HCT116 (cell line): ENCODE results near the gene IRF2BP2. TPM values are rescaled to one million over a fixed set of nuclear protein-coding genes. Genes with fewer than 3 reads are reported as not detected.

Source experiments
- ATAC-seq: fragments of 200-7000 bp; cut with Tn5 transposase; 2 replicates; pipeline ENCODE4 v1.9.1; 2020; ENCODE audit warnings: mild to moderate bottlenecking, moderate library complexity
- BruUV-seq: library from RNA; stranded (reverse); fragments of 400-500 nt; replicated peaks from 2 replicates; lab custom pipeline; 2021; lab: Mats Ljungman, UMichigan
- CTCF ChIA-PET: fragments of 300-600 bp; sonication (Branson Sonifier 250); formaldehyde crosslinking; loops from one replicate; lab custom pipeline; 2021; ENCODE audit warnings: antibody characterized with exemption; lab: Charles Lee
- POLR2A ChIA-PET: fragments of 300-600, 350-600 bp; sonication (Branson Sonifier 250); formaldehyde crosslinking; loops from one replicate; lab custom pipeline; 2021; ENCODE audit warnings: antibody characterized with exemption; lab: Charles Lee
- RAD21 ChIA-PET, 2 experiments: fragments of 300-600 bp; sonication (Branson Sonifier 250); formaldehyde crosslinking; loops; one replicate each; lab custom pipeline; 2023; ENCODE audit warnings: low total read pairs in 2 of 2; ENCODE audit not compliant: uncharacterized antibody in 2 of 2, unreplicated experiment in 2 of 2, low non-redundant PET in 1 of 2; lab: Charles Lee
- DNase-seq: peaks from one replicate; pipeline ENCODE4 v3.0.0-alpha.2; 2010; ENCODE audit warnings: low read depth, low spot score
- H2AFZ ChIP-seq: fragments of 200-600 bp; shearing (Covaris generic), sonication (generic); 2 replicates; pipeline ENCODE4 v1.6.1; 2017; ENCODE audit warnings: low read depth, mixed run types, mixed read lengths, antibody characterized with exemption, low read length; ENCODE audit not compliant: poor library complexity, severe bottlenecking
- H3K27ac ChIP-seq: 2 replicates; pipeline ENCODE4 v1.5.1; 2012; ENCODE audit warnings: low read depth, low read length
- H3K27me3 ChIP-seq: fragments of 200-600 bp; sonication (generic); 2 replicates; pipeline ENCODE4 v1.6.1; 2016; ENCODE audit warnings: mixed run types, low read length, mixed read lengths; ENCODE audit not compliant: insufficient read depth
- H3K36me3 ChIP-seq, 2 experiments: fragments of 200-500 bp in 1 of 2; fragments of 200-600 bp in 1 of 2; sonication (Bioruptor generic) in 1 of 2; sonication (generic) in 1 of 2; 2 replicates each; pipeline versions ENCODE4 v1.5.1 to v1.6.1; 2014 to 2016; ENCODE audit warnings: low read length in 2 of 2, inconsistent platforms in 1 of 2, mixed read lengths in 1 of 2, mixed run types in 1 of 2; ENCODE audit not compliant: insufficient read depth in 2 of 2, control insufficient read depth in 1 of 2
- H3K4me1 ChIP-seq, 2 experiments: fragments of 200-600 bp in 1 of 2; sonication (generic) in 1 of 2; 2 replicates each; pipeline versions ENCODE4 v1.5.1 to v1.6.1; 2012 to 2017; ENCODE audit warnings: low read length in 2 of 2, inconsistent platforms in 1 of 2, mild to moderate bottlenecking in 1 of 2, mixed read lengths in 1 of 2, mixed run types in 1 of 2, moderate library complexity in 1 of 2; ENCODE audit not compliant: insufficient read depth in 2 of 2, control insufficient read depth in 1 of 2
- H3K4me2 ChIP-seq: fragments of 200-600 bp; sonication (generic); 2 replicates; pipeline ENCODE4 v1.6.1; 2017; ENCODE audit warnings: mixed run types, low read length, mixed read lengths
- H3K4me3 ChIP-seq, 2 experiments: fragments of 200-600 bp in 1 of 2; sonication (generic) in 1 of 2; replicated peaks in 1 of 2; 2 replicates each; pipeline ENCODE4 v1.5.1; 2011 to 2016; ENCODE audit warnings: low read length in 2 of 2, control low read depth in 1 of 2, low read depth in 1 of 2, mild to moderate bottlenecking in 1 of 2, mixed read lengths in 1 of 2, mixed run types in 1 of 2
- H3K79me2 ChIP-seq: fragments of 200-600 bp; sonication (generic); 2 replicates; pipeline ENCODE4 v1.6.1; 2017; ENCODE audit warnings: mild to moderate bottlenecking, mixed run types, low read length, moderate library complexity, mixed read lengths; ENCODE audit not compliant: insufficient read depth
- H3K9ac ChIP-seq: fragments of 200-600 bp; sonication (generic); 2 replicates; pipeline ENCODE4 v1.6.1; 2016; ENCODE audit warnings: low read length, mixed read lengths
- H3K9me2 ChIP-seq: fragments of 200-600 bp; sonication (generic), shearing (Covaris generic); 2 replicates; pipeline ENCODE4 v1.6.1; 2017; ENCODE audit warnings: mixed run types, mild to moderate bottlenecking, moderate library complexity; ENCODE audit not compliant: insufficient read depth
- H3K9me3 ChIP-seq, 2 experiments: fragments of 200-500 bp in 1 of 2; fragments of 200-600 bp in 1 of 2; sonication (Bioruptor generic) in 1 of 2; sonication (generic) in 1 of 2; 2 replicates each; pipeline ENCODE4 v1.6.1; 2014 to 2017; ENCODE audit warnings: low read length in 2 of 2, mixed read lengths in 2 of 2, inconsistent platforms in 1 of 2, low read depth in 1 of 2, mild to moderate bottlenecking in 1 of 2, mixed run types in 1 of 2, moderate library complexity in 1 of 2; ENCODE audit not compliant: control insufficient read depth in 1 of 2, insufficient read depth in 1 of 2
- H4K20me1 ChIP-seq: fragments of 200-600 bp; sonication (generic), shearing (Covaris generic); 2 replicates; pipeline ENCODE4 v1.6.1; 2017; ENCODE audit warnings: mixed run types, mild to moderate bottlenecking, moderate library complexity; ENCODE audit not compliant: insufficient read depth
- CEBPB ChIP-seq: IDR thresholded peaks from 2 replicates; pipeline ENCODE4 v1.6.1; 2012; ENCODE audit warnings: low read depth
- EGR1 ChIP-seq: IDR thresholded peaks from 2 replicates; pipeline ENCODE4 v1.6.1; 2012; ENCODE audit warnings: low read depth
- ELF1 ChIP-seq: IDR thresholded peaks from 2 replicates; pipeline ENCODE4 v1.6.1; 2012; ENCODE audit warnings: low read depth, borderline replicate concordance
- EZH2phosphoT487 ChIP-seq: fragments of 200-600 bp; IDR thresholded peaks from 2 replicates; pipeline ENCODE4 v1.6.1; 2018; ENCODE audit warnings: antibody characterized with exemption, borderline replicate concordance
- FOSL1 ChIP-seq: IDR thresholded peaks from 2 replicates; pipeline ENCODE4 v1.6.1; 2012; ENCODE audit warnings: low read depth
- JUND ChIP-seq: IDR thresholded peaks from 2 replicates; pipeline ENCODE4 v1.6.1; 2012
- POLR2A ChIP-seq: IDR thresholded peaks from 2 replicates; pipeline ENCODE4 v1.7.0; 2011; ENCODE audit warnings: borderline replicate concordance; ENCODE audit not compliant: insufficient read depth, insufficient read length; ENCODE audit errors: extremely low read depth
- SIN3A ChIP-seq: IDR thresholded peaks from 2 replicates; pipeline ENCODE4 v1.6.1; 2012; ENCODE audit warnings: low read depth
- TCF7L2 ChIP-seq: IDR thresholded peaks from 2 replicates; pipeline ENCODE4 v1.7.0; 2011; ENCODE audit warnings: borderline replicate concordance, inconsistent platforms; ENCODE audit not compliant: insufficient read depth, insufficient read length; ENCODE audit errors: extremely low read depth
- ZNF274 ChIP-seq: fragments of 200-500 bp; sonication (Bioruptor generic); IDR thresholded peaks from 2 replicates; pipeline ENCODE4 v1.6.1; 2014; ENCODE audit warnings: mild to moderate bottlenecking, low read depth, low read length, inconsistent platforms
- intact Hi-C: fragments of 100-400 bp; cut with micrococcal nuclease; formaldehyde crosslinking; loops from 2 replicates; pipeline ENCODE4 v1.10.0; 2022
- total RNA-seq: library from RNA; stranded (reverse); gene quantifications from one replicate; pipeline ENCODE4 v1.2.1, GENCODE V29; 2021; ENCODE audit not compliant: unreplicated experiment
- TF ChIP-seq, protein P1 (sequence below): IDR thresholded peaks from 2 replicates; pipeline ENCODE4 v1.6.1; 2012
- TF ChIP-seq, protein P2 (sequence below), 3 experiments: fragments of 200-600 bp in 1 of 3; sonication (generic) in 1 of 3; IDR thresholded peaks in 2 of 3; conservative IDR thresholded peaks in 1 of 3; 2 replicates each; pipeline ENCODE4 v1.5.1; 2012 to 2017; ENCODE audit warnings: low read depth in 2 of 3, low read length in 2 of 3, antibody characterized with exemption in 1 of 3, borderline replicate concordance in 1 of 3, control low read depth in 1 of 3, mild to moderate bottlenecking in 1 of 3, mixed read lengths in 1 of 3, mixed run types in 1 of 3, moderate library complexity in 1 of 3; ENCODE audit not compliant: insufficient read depth in 1 of 3
- TF ChIP-seq, protein P3 (sequence below): IDR thresholded peaks from 2 replicates; pipeline ENCODE4 v1.6.1; 2012; ENCODE audit warnings: low read depth

The IRF2BP2 gene
- total RNA-seq, 1 experiment from 2014 or later = 61.3 TPM

DNA sequence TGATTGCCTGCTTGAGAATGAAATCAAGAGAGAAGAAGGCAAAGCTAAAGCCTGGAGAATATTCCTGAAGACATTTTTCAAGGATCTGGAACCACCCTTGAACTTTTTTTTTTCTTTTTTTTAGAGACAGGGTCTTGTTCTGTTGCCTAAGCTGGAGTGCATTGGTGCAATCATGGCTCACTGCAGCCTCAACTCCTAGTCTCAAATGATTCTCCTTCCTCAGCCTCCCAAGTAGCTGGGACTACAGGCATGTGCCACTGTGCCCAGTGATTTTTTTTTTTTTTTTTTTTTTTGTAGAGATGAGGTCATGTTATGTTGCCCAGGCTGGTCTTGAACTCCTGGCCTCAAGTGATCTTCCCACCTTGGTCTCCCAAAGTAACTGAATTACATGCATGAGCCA lies 22.2 kb upstream of the IRF2BP2 start:
- DNase-seq (no peak), ATAC-seq (no peak)
- Histone ChIP-seq H3K4me2 (peak overlapping the region; percentile 38), H3K4me1 (peaks cover 6 to 27% of the 10 kb centered on the region in 2 experiments; a peak in 3 of 4 replicates), H2AFZ (no peak overlapping the region), H3K9ac (no peak overlapping the region), H3K9me3 (no peaks in the 10 kb centered on the region), H3K36me3 (no peaks in the 10 kb centered on the region), H3K27me3 (no peaks in the 10 kb centered on the region), H4K20me1 (no peaks in the 10 kb centered on the region), H3K27ac (no peak overlapping the region), H3K9me2 (no peaks in the 10 kb centered on the region; the same call in 1 of the 2 replicates), H3K79me2 (no peaks in the 10 kb centered on the region), H3K4me3 (no peak overlapping the region)
- ChIA-PET RAD21 (no interaction called here), POLR2A (interaction anchor here (0.7 to 1.3 kb wide), 2 partner anchors 20 to 375 kb away, joined by 4 read pairs; no protein-coding TSS in a partner anchor), CTCF (no interaction called here)
- no peak for TF ChIP-seq FOSL1
- no peak for TF ChIP-seq ZNF274
- TF ChIP-seq ELF1 = no peak
- TF ChIP-seq, protein P1, sequence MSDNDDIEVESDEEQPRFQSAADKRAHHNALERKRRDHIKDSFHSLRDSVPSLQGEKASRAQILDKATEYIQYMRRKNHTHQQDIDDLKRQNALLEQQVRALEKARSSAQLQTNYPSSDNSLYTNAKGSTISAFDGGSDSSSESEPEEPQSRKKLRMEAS = no peak
- no peak for TF ChIP-seq EGR1
- no TSS peak for BruUV-seq
- intact Hi-C loops = no loop called here

DNA sequence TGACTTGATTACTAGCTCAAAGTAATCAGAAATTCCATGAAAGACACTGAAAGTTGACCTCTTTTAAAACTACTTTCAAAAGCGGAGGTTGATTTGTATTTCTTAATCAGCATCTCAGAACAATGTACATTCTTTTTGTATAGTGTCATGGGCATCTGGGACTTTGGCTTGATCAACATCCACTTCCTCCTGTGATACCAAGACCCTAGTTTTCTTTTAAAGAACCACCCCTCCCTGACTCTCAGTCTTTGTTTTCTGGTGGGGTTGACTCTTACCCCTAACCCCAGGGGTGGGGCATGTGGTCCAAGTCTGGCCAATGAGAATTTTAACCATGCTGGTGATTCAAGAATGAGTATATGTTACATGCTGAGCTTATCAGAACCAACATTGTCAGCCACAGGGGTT lies 21.7 kb upstream of the IRF2BP2 start:
- no TSS peak for BruUV-seq
- H4K20me1 ChIP-seq = no peaks in the 10 kb centered on the region
- RAD21 ChIA-PET = no interaction called here
- peaks cover 6 to 27% of the 10 kb centered on the region in 2 experiments; a peak in 3 of 4 replicates for H3K4me1 ChIP-seq
- no peak overlapping the region for H2AFZ ChIP-seq
- no peaks in the 10 kb centered on the region for H3K9me3 ChIP-seq
- peak overlapping the region; percentile 38 for H3K4me2 ChIP-seq
- H3K4me3 ChIP-seq = no peak overlapping the region
- H3K9me2 ChIP-seq = no peaks in the 10 kb centered on the region; the same call in 1 of the 2 replicates
- no peaks in the 10 kb centered on the region for H3K79me2 ChIP-seq
- no peaks in the 10 kb centered on the region for H3K36me3 ChIP-seq
- DNase-seq (no peak), ATAC-seq (peak; percentile 75)
- CTCF ChIA-PET = no interaction called here
- no peaks in the 10 kb centered on the region for H3K27me3 ChIP-seq
- intact Hi-C loops = no loop called here
- no peak overlapping the region for H3K27ac ChIP-seq
- no peak overlapping the region for H3K9ac ChIP-seq
- POLR2A ChIA-PET = interaction anchor here (0.7 to 1.3 kb wide), 2 partner anchors 19 to 376 kb away, joined by 4 read pairs; no protein-coding TSS in a partner anchor
- TF ChIP-seq TCF7L2 (no peak), SIN3A (no peak), EGR1 (no peak), FOSL1 (peak; percentile 47; the same call in 1 of the 2 replicates), ZNF274 (no peak), CEBPB (peak; percentile 61; the same call in 1 of the 2 replicates), POLR2A (no peak), JUND (0 out of 2 replicates have a peak, but pooled peaks have one; percentile 34), EZH2phosphoT487 (no peak)
- TF ChIP-seq, protein P2, sequence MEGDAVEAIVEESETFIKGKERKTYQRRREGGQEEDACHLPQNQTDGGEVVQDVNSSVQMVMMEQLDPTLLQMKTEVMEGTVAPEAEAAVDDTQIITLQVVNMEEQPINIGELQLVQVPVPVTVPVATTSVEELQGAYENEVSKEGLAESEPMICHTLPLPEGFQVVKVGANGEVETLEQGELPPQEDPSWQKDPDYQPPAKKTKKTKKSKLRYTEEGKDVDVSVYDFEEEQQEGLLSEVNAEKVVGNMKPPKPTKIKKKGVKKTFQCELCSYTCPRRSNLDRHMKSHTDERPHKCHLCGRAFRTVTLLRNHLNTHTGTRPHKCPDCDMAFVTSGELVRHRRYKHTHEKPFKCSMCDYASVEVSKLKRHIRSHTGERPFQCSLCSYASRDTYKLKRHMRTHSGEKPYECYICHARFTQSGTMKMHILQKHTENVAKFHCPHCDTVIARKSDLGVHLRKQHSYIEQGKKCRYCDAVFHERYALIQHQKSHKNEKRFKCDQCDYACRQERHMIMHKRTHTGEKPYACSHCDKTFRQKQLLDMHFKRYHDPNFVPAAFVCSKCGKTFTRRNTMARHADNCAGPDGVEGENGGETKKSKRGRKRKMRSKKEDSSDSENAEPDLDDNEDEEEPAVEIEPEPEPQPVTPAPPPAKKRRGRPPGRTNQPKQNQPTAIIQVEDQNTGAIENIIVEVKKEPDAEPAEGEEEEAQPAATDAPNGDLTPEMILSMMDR (IDR thresholded peaks at IDR 0.05 in 2 of 3, conservative IDR thresholded peaks at IDR 0.05 in 1 of 3; ENCODE audit: borderline replicate concordance in 1 of 3, insufficient read depth in 1 of 3, low read depth in 2 of 3, low read length in 2 of 3) = no peak
- TF ChIP-seq, protein P3, sequence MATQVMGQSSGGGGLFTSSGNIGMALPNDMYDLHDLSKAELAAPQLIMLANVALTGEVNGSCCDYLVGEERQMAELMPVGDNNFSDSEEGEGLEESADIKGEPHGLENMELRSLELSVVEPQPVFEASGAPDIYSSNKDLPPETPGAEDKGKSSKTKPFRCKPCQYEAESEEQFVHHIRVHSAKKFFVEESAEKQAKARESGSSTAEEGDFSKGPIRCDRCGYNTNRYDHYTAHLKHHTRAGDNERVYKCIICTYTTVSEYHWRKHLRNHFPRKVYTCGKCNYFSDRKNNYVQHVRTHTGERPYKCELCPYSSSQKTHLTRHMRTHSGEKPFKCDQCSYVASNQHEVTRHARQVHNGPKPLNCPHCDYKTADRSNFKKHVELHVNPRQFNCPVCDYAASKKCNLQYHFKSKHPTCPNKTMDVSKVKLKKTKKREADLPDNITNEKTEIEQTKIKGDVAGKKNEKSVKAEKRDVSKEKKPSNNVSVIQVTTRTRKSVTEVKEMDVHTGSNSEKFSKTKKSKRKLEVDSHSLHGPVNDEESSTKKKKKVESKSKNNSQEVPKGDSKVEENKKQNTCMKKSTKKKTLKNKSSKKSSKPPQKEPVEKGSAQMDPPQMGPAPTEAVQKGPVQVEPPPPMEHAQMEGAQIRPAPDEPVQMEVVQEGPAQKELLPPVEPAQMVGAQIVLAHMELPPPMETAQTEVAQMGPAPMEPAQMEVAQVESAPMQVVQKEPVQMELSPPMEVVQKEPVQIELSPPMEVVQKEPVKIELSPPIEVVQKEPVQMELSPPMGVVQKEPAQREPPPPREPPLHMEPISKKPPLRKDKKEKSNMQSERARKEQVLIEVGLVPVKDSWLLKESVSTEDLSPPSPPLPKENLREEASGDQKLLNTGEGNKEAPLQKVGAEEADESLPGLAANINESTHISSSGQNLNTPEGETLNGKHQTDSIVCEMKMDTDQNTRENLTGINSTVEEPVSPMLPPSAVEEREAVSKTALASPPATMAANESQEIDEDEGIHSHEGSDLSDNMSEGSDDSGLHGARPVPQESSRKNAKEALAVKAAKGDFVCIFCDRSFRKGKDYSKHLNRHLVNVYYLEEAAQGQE = no peak
